AG10803 (cell line): ENCODE data around the gene ARMH3.
"Not testable (repeated sequence)": the region's sequence is repeated elsewhere in the genome, so short reads cannot be mapped to it uniquely, and the experiment has no call there.

Experiments
- DNase-seq: peaks from one replicate; pipeline ENCODE4 v3.0.0; 2010; ENCODE audit warnings: low read depth
- H3K4me3 ChIP-seq: 2 replicates; pipeline ENCODE4 v1.5.1; 2011; ENCODE audit warnings: mild to moderate bottlenecking, low read length, control low read depth
- CTCF ChIP-seq: conservative IDR thresholded peaks from 2 replicates; pipeline ENCODE4 v1.5.1; 2011; ENCODE audit warnings: mild to moderate bottlenecking, low read length, control low read depth, inconsistent platforms

ARMH3 gene

GRCh38 chr10:102017295-102017694, 38.7 kb downstream of the ARMH3 start:
- no peak for DNase-seq
- no peak for TF ChIP-seq CTCF
- no peak overlapping the region for H3K4me3 ChIP-seq

- H3K4me3 ChIP-seq = no peak overlapping the region
- no peak for DNase-seq
- TF ChIP-seq CTCF = no peak
These were observed 39.6 kb downstream of the ARMH3 start for GRCh38 chr10:102016416-102016815.

GRCh38 chr10:102010961-102011360, 45.0 kb downstream of the ARMH3 start:
- H3K4me3 ChIP-seq = no peak overlapping the region
- DNase-seq = no peak
- no peak for TF ChIP-seq CTCF

- peak; percentile 93 for DNase-seq
- peak; percentile 100 for TF ChIP-seq CTCF
- no peak overlapping the region for H3K4me3 ChIP-seq
These were observed 46.1 kb downstream of the ARMH3 start for GRCh38 chr10:102009801-102010425.

- DNase-seq = no peak
- no peak overlapping the region for H3K4me3 ChIP-seq
- TF ChIP-seq CTCF = no peak
These were observed 48.2 kb downstream of the ARMH3 start for GRCh38 chr10:102007796-102008195.

GRCh38 chr10:102007031-102007430, 48.9 kb downstream of the ARMH3 start:
- DNase-seq, H3K4me3 ChIP-seq: not testable (repeated sequence)

- no peak for TF ChIP-seq CTCF
- no peak for DNase-seq
- no peak overlapping the region for H3K4me3 ChIP-seq
These were observed 51.6 kb downstream of the ARMH3 start for GRCh38 chr10:102004376-102004775.

GRCh38 chr10:102003541-102003940, 52.4 kb downstream of the ARMH3 start:
- no peak overlapping the region for H3K4me3 ChIP-seq
- DNase-seq = no peak
- TF ChIP-seq CTCF = no peak
